NCI-H2107 treated with DMSO at 0.1 percent for 48 hours (cell line): ENCODE data around the gene EMILIN3.
"Not testable (repeated sequence)": the region's sequence is repeated elsewhere in the genome, so short reads cannot be mapped to it uniquely, and the experiment has no call there.

Source experiments
- DNase-seq: peaks from one replicate; lab custom pipeline; 2025; ENCODE audit not compliant: unreplicated experiment; lab: John Stamatoyannopoulos, UW

EMILIN3 gene

GRCh38 chr20:41329435-41330342 is 36.9 kb downstream of the EMILIN3 start:
- DNase-seq, result no peak

- no peak for DNase-seq
Measured at GRCh38 chr20:41327178-41327577, 39.4 kb downstream of the EMILIN3 start.

GRCh38 chr20:41320976-41321375 is 45.6 kb downstream of the EMILIN3 start:
- no peak for DNase-seq

GRCh38 chr20:41320441-41320840 is 46.2 kb downstream of the EMILIN3 start:
- no peak for DNase-seq

- no peak for DNase-seq
Measured at GRCh38 chr20:41318271-41318649, 48.4 kb downstream of the EMILIN3 start.

- DNase-seq, result peak; percentile 68
Measured at GRCh38 chr20:41317546-41318270, 48.9 kb downstream of the EMILIN3 start, which contains the start of gene ZHX3. Gene ZHX3 (minus strand): TSS chr20:41317731. CDS start chr20:41204916, 112,815 bp downstream.

GRCh38 chr20:41316602-41317545 is 49.7 kb downstream of the EMILIN3 start:
- DNase-seq, result no peak

GRCh38 chr20:41316051-41316450 is 50.6 kb downstream of the EMILIN3 start:
- DNase-seq, result no peak

- no peak for DNase-seq
Measured at GRCh38 chr20:41314386-41314785, 52.2 kb downstream of the EMILIN3 start.

GRCh38 chr20:41312009-41312408 is 54.6 kb downstream of the EMILIN3 start:
- not testable (repeated sequence) for DNase-seq
